SK-N-SH treated with all-trans-retinoic acid at 6 μM for 48 hours (cell line): Measurements from ENCODE around the gene ATP8A1.
A peak's percentile ranks its signal among the peaks of the same experiment; 100 is the strongest.

ENCODE experiments used
- ATAC-seq: fragments of 200-7000 bp; cut with Tn5 transposase; 3 replicates; pipeline ENCODE4 v1.9.1; 2020; ENCODE audit warnings: mild to moderate bottlenecking, moderate library complexity
- ARNTL ChIP-seq: fragments of 450-650 bp; formaldehyde crosslinking; IDR thresholded peaks from 2 replicates; pipeline ENCODE4 v1.5.0; 2020; ENCODE audit warnings: low read depth, mild to moderate bottlenecking, moderate library complexity, borderline replicate concordance
- BACH2 ChIP-seq: fragments of 250-450 bp; sonication (Bioruptor Pico); IDR thresholded peaks from 2 replicates; pipeline ENCODE4 v1.9.0; 2021; ENCODE audit warnings: mild to moderate bottlenecking, borderline replicate concordance
- CREB5 ChIP-seq: fragments of 250-450 bp; sonication (Bioruptor Pico); IDR thresholded peaks from 2 replicates; pipeline ENCODE4 v1.5.1; 2020; ENCODE audit warnings: low read depth, mild to moderate bottlenecking, moderate library complexity
- CSDC2 ChIP-seq: fragments of 250-450 bp; sonication (Bioruptor Pico); IDR thresholded peaks from 2 replicates; pipeline ENCODE4 v1.5.0; 2020; ENCODE audit warnings: mild to moderate bottlenecking, moderate library complexity
- CSRNP3 ChIP-seq: fragments of 250-450 bp; sonication (Bioruptor Pico); IDR thresholded peaks from 2 replicates; pipeline ENCODE4 v1.5.1; 2021; ENCODE audit warnings: mild to moderate bottlenecking, moderate library complexity
- ESRRG ChIP-seq: fragments of 250-450 bp; sonication (Bioruptor Pico); IDR thresholded peaks from 2 replicates; pipeline ENCODE4 v1.6.1; 2021; ENCODE audit warnings: mild to moderate bottlenecking
- GLIS3 ChIP-seq: fragments of 250-450 bp; sonication (Bioruptor Pico); IDR thresholded peaks from 2 replicates; pipeline ENCODE4 v1.5.0; 2020; ENCODE audit warnings: mild to moderate bottlenecking, moderate library complexity
- ISL1 ChIP-seq: fragments of 250-450 bp; sonication (Bioruptor Pico); IDR thresholded peaks from 2 replicates; pipeline ENCODE4 v2.1.2; 2022; ENCODE audit warnings: mild to moderate bottlenecking, moderate library complexity
- OSR1 ChIP-seq: fragments of 250-450 bp; sonication (Bioruptor Pico); IDR thresholded peaks from 2 replicates; pipeline ENCODE4 v1.8.0; 2022; ENCODE audit warnings: moderate library complexity, mild to moderate bottlenecking, inconsistent platforms
- PATZ1 ChIP-seq: fragments of 250-450 bp; sonication (Bioruptor Pico); IDR thresholded peaks from 2 replicates; pipeline ENCODE4 v1.8.0; 2020; ENCODE audit warnings: mild to moderate bottlenecking, moderate library complexity, borderline replicate concordance
- POU6F1 ChIP-seq: fragments of 250-450 bp; sonication (Bioruptor Pico); IDR thresholded peaks from 2 replicates; pipeline ENCODE4 v1.8.0; 2021; ENCODE audit warnings: low read depth, mild to moderate bottlenecking, moderate library complexity, borderline replicate concordance
- PPARA ChIP-seq: fragments of 250-450 bp; sonication (Bioruptor Pico); IDR thresholded peaks from 2 replicates; pipeline ENCODE4 v1.5.0; 2020; ENCODE audit warnings: mild to moderate bottlenecking, borderline replicate concordance
- RARB ChIP-seq: fragments of 250-450 bp; sonication (Bioruptor Pico); IDR thresholded peaks from 2 replicates; pipeline ENCODE4 v1.8.0; 2021; ENCODE audit warnings: mild to moderate bottlenecking, moderate library complexity
- TOX ChIP-seq: fragments of 250-450 bp; sonication (Bioruptor Pico); IDR thresholded peaks from 2 replicates; pipeline ENCODE4 v1.8.0; 2021; ENCODE audit warnings: mild to moderate bottlenecking, moderate library complexity, borderline replicate concordance
- TSHZ2 ChIP-seq: fragments of 250-450 bp; sonication (Bioruptor Pico); IDR thresholded peaks from 2 replicates; pipeline ENCODE4 v1.5.0; 2020; ENCODE audit warnings: mild to moderate bottlenecking, moderate library complexity
- ZC3H10 ChIP-seq: fragments of 250-450 bp; sonication (Bioruptor Pico); IDR thresholded peaks from 2 replicates; pipeline ENCODE4 v1.5.1; 2021; ENCODE audit warnings: mild to moderate bottlenecking, moderate library complexity
- ZFP3 ChIP-seq: fragments of 250-450 bp; sonication (Bioruptor Pico); IDR thresholded peaks from 2 replicates; pipeline ENCODE4 v1.5.0; 2020; ENCODE audit warnings: mild to moderate bottlenecking, moderate library complexity
- ZFP30 ChIP-seq: fragments of 450-650 bp; formaldehyde crosslinking; IDR thresholded peaks from 2 replicates; pipeline ENCODE4 v1.5.0; 2022; ENCODE audit warnings: mild to moderate bottlenecking, moderate library complexity
- ZNF565 ChIP-seq: fragments of 450-650 bp; formaldehyde crosslinking; conservative IDR thresholded peaks from 2 replicates; pipeline ENCODE4 v1.5.0; 2020; ENCODE audit warnings: low read depth, mild to moderate bottlenecking, moderate library complexity
- ZNF70 ChIP-seq: fragments of 450-650 bp; formaldehyde crosslinking; IDR thresholded peaks from 2 replicates; pipeline ENCODE4 v1.5.0; 2020; ENCODE audit warnings: mild to moderate bottlenecking, moderate library complexity
- ZNF8 ChIP-seq: fragments of 450-650 bp; formaldehyde crosslinking; IDR thresholded peaks from 2 replicates; pipeline ENCODE4 v1.5.0; 2020; ENCODE audit warnings: mild to moderate bottlenecking, moderate library complexity

The ATP8A1 gene

GRCh38 chr4:42480717-42481116 lies 176.2 kb downstream of the ATP8A1 start:
- TF ChIP-seq ZNF565 (CRISPR knock-in tag): no peak
- no peak for TF ChIP-seq PATZ1 (CRISPR knock-in tag)
- 0 out of 2 replicates have a peak, but pooled peaks have one; percentile 72 for TF ChIP-seq RARB (CRISPR knock-in tag)
- TF ChIP-seq ZC3H10 (CRISPR knock-in tag): peak; percentile 73
- TF ChIP-seq ESRRG (CRISPR knock-in tag): no peak
- TF ChIP-seq BACH2: no peak
- peak; percentile 77; the same call in 1 of the 2 replicates for TF ChIP-seq TOX (CRISPR knock-in tag)
- no peak for TF ChIP-seq ZFP3
- TF ChIP-seq ISL1 (CRISPR knock-in tag): peak; percentile 91
- TF ChIP-seq CSRNP3: no peak
- TF ChIP-seq, all 23 proteins: peak for 4
- peak; percentile 30 for ATAC-seq

GRCh38 chr4:42480281-42480680 lies 176.6 kb downstream of the ATP8A1 start:
- no peak for ATAC-seq
- TF ChIP-seq ZNF8 (CRISPR knock-in tag) (no peak), PPARA (CRISPR knock-in tag) (no peak), ZFP30 (CRISPR knock-in tag) (no peak), CSDC2 (CRISPR knock-in tag) (no peak), ISL1 (CRISPR knock-in tag) (no peak), ZFP3 (no peak), CREB5 (CRISPR knock-in tag) (no peak), ZNF70 (CRISPR knock-in tag) (no peak), BACH2 (no peak), CSRNP3 (no peak), ESRRG (CRISPR knock-in tag) (no peak), OSR1 (no peak), ZC3H10 (CRISPR knock-in tag) (no peak), TSHZ2 (CRISPR knock-in tag) (no peak), TOX (CRISPR knock-in tag) (no peak)

GRCh38 chr4:42478946-42479345 lies 178.0 kb downstream of the ATP8A1 start:
- ATAC-seq: no peak
- TF ChIP-seq PPARA (CRISPR knock-in tag): no peak
- no peak for TF ChIP-seq ZNF8 (CRISPR knock-in tag)
- no peak for TF ChIP-seq OSR1
- no peak for TF ChIP-seq GLIS3 (CRISPR knock-in tag)
- TF ChIP-seq ESRRG (CRISPR knock-in tag): no peak
- TF ChIP-seq POU6F1 (CRISPR knock-in tag): no peak
- TF ChIP-seq CREB5 (CRISPR knock-in tag): no peak
- TF ChIP-seq CSDC2 (CRISPR knock-in tag): no peak
- TF ChIP-seq ZNF70 (CRISPR knock-in tag): no peak
- no peak for TF ChIP-seq ZNF565 (CRISPR knock-in tag)
- TF ChIP-seq ZC3H10 (CRISPR knock-in tag): no peak
- TF ChIP-seq PATZ1 (CRISPR knock-in tag): no peak
- TF ChIP-seq BACH2: no peak
- TF ChIP-seq ARNTL (CRISPR knock-in tag): no peak
